ENCODE measurements around the gene NRG3.

NRG3 gene

DNA sequence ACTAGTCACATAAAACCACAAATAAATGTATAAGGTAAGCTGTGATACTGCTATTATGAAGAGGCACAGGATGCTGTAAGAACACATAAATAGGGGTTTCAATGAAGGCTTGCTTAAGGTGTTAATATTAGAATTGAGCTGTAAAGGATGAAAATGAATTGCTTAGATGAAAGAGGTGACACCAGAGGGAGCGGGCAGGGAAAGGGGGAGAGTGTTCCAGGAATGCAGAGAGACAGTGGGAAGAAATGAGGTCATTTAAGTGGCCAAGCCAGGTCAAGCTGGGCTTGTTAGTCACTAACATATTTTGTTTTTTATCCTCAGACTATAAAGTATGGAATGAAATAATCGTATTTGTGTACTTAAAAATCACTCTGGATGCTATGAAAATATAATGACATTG lies 193.5 kb downstream of the NRG3 start:
- Histone ChIP-seq H3K36me3 (ENCODE audit: insufficient read depth, low read length) (no peaks in the 10 kb centered on the region), H3K4me3 (no peak overlapping the region), H3K9me3 (ENCODE audit: low read depth, low read length) (no peaks in the 10 kb centered on the region), H3K27ac (no peak overlapping the region), H3K9ac (ENCODE audit: insufficient read length) (no peak overlapping the region)
- TF ChIP-seq POLR2AphosphoS5 (IDR thresholded peaks at IDR 0.05; ENCODE audit: borderline replicate concordance, low read depth, low read length) (no peak), EZH2 (IDR thresholded peaks at IDR 0.05) (no peak), FOXP2 (optimal IDR thresholded peaks at IDR 0.05; ENCODE audit: control extremely low read depth, extremely low read length, insufficient read depth) (no peak)
- DNase-seq (ENCODE audit: low read depth, low spot score), result no peak

GRCh38 chr10:82071231-82071630 lies 196.2 kb downstream of the NRG3 start:
- no peak overlapping the region for H3K27ac ChIP-seq
- no peak overlapping the region for H3K4me3 ChIP-seq
- DNase-seq (ENCODE audit: low read depth, low spot score), result no peak
- H3K36me3 ChIP-seq (ENCODE audit: insufficient read depth, low read length), result no peaks in the 10 kb centered on the region
- no peak for TF ChIP-seq EZH2 (IDR thresholded peaks at IDR 0.05)
- TF ChIP-seq FOXP2 (optimal IDR thresholded peaks at IDR 0.05; ENCODE audit: control extremely low read depth, extremely low read length, insufficient read depth), result no peak
- no peak for TF ChIP-seq POLR2AphosphoS5 (IDR thresholded peaks at IDR 0.05; ENCODE audit: borderline replicate concordance, low read depth, low read length)
- no peak overlapping the region for H3K9ac ChIP-seq (ENCODE audit: insufficient read length)
- H3K9me3 ChIP-seq (ENCODE audit: low read depth, low read length), result no peaks in the 10 kb centered on the region

GRCh38 chr10:82072124-82072523 lies 197.1 kb downstream of the NRG3 start:
- no peak for DNase-seq (ENCODE audit: low read depth, low spot score)
- no peaks in the 10 kb centered on the region for H3K9me3 ChIP-seq (ENCODE audit: low read depth, low read length)
- TF ChIP-seq FOXP2 (optimal IDR thresholded peaks at IDR 0.05; ENCODE audit: control extremely low read depth, extremely low read length, insufficient read depth) (no peak), POLR2AphosphoS5 (IDR thresholded peaks at IDR 0.05; ENCODE audit: borderline replicate concordance, low read depth, low read length) (no peak), EZH2 (IDR thresholded peaks at IDR 0.05) (no peak)

DNA sequence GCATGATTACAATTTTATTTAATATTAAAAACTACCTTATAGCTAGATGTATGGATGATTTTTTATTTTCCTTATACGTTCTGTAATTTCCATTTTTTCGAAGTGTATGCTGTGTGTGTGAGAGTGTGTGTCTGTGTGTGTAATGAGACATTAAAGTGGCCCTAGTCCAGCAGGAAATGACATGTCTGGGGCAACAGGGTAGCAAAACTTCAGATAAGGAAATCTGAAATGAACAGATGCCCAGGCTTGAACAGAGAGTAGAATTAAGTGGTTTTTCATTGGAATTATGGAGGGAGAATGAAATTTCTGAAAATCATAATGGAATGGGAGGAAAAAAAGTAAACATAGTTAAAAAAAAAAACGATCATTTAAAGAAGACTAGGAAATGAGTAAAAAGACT lies 200.6 kb downstream of the NRG3 start:
- no peak overlapping the region for H3K4me3 ChIP-seq
- H3K27ac ChIP-seq, result no peak overlapping the region
- H3K9ac ChIP-seq (ENCODE audit: insufficient read length), result no peak overlapping the region
- no peak for DNase-seq (ENCODE audit: low read depth, low spot score)
- no peaks in the 10 kb centered on the region for H3K9me3 ChIP-seq (ENCODE audit: low read depth, low read length)
- H3K36me3 ChIP-seq (ENCODE audit: insufficient read depth, low read length), result no peaks in the 10 kb centered on the region
- TF ChIP-seq FOXP2 (optimal IDR thresholded peaks at IDR 0.05; ENCODE audit: control extremely low read depth, extremely low read length, insufficient read depth) (no peak), POLR2AphosphoS5 (IDR thresholded peaks at IDR 0.05; ENCODE audit: borderline replicate concordance, low read depth, low read length) (no peak), EZH2 (IDR thresholded peaks at IDR 0.05) (no peak)

More at GRCh38 chr10:82072124-82072523, 197.1 kb downstream of the NRG3 start:
- no peak overlapping the region for H3K4me3 ChIP-seq
- no peaks in the 10 kb centered on the region for H3K36me3 ChIP-seq (ENCODE audit: insufficient read depth, low read length)
- H3K9ac ChIP-seq (ENCODE audit: insufficient read length), result no peak overlapping the region
- no peak overlapping the region for H3K27ac ChIP-seq

- H3K4me3 ChIP-seq, result no peak overlapping the region
- no peaks in the 10 kb centered on the region for H3K9me3 ChIP-seq (ENCODE audit: low read depth, low read length)
- no peak for DNase-seq (ENCODE audit: low read depth, low spot score)
- H3K36me3 ChIP-seq (ENCODE audit: insufficient read depth, low read length), result no peaks in the 10 kb centered on the region
- no peak overlapping the region for H3K9ac ChIP-seq (ENCODE audit: insufficient read length)
- TF ChIP-seq EZH2 (IDR thresholded peaks at IDR 0.05) (no peak), POLR2AphosphoS5 (IDR thresholded peaks at IDR 0.05; ENCODE audit: borderline replicate concordance, low read depth, low read length) (no peak), FOXP2 (optimal IDR thresholded peaks at IDR 0.05; ENCODE audit: control extremely low read depth, extremely low read length, insufficient read depth) (no peak)
- no peak overlapping the region for H3K27ac ChIP-seq
These were observed 209.5 kb downstream of the NRG3 start for GRCh38 chr10:82084496-82084895.

- Histone ChIP-seq H3K4me3 (no peak overlapping the region), H3K27ac (no peak overlapping the region), H3K36me3 (ENCODE audit: insufficient read depth, low read length) (no peaks in the 10 kb centered on the region), H3K9ac (ENCODE audit: insufficient read length) (no peak overlapping the region), H3K9me3 (ENCODE audit: low read depth, low read length) (no peaks in the 10 kb centered on the region)
- DNase-seq (ENCODE audit: low read depth, low spot score), result no peak
- TF ChIP-seq FOXP2 (optimal IDR thresholded peaks at IDR 0.05; ENCODE audit: control extremely low read depth, extremely low read length, insufficient read depth) (no peak), POLR2AphosphoS5 (IDR thresholded peaks at IDR 0.05; ENCODE audit: borderline replicate concordance, low read depth, low read length) (no peak), EZH2 (IDR thresholded peaks at IDR 0.05) (no peak)
These were observed 209.9 kb downstream of the NRG3 start for GRCh38 chr10:82084904-82085303.

- H3K36me3 ChIP-seq (ENCODE audit: insufficient read depth, low read length), result no peaks in the 10 kb centered on the region
- H3K9ac ChIP-seq (ENCODE audit: insufficient read length), result no peak overlapping the region
- H3K9me3 ChIP-seq (ENCODE audit: low read depth, low read length), result no peaks in the 10 kb centered on the region
- DNase-seq (ENCODE audit: low read depth, low spot score), result no peak
- TF ChIP-seq EZH2 (IDR thresholded peaks at IDR 0.05) (no peak), POLR2AphosphoS5 (IDR thresholded peaks at IDR 0.05; ENCODE audit: borderline replicate concordance, low read depth, low read length) (no peak), FOXP2 (optimal IDR thresholded peaks at IDR 0.05; ENCODE audit: control extremely low read depth, extremely low read length, insufficient read depth) (no peak)
- H3K27ac ChIP-seq, result no peak overlapping the region
- no peak overlapping the region for H3K4me3 ChIP-seq
These were observed 214.3 kb downstream of the NRG3 start for GRCh38 chr10:82089327-82089726.

DNA sequence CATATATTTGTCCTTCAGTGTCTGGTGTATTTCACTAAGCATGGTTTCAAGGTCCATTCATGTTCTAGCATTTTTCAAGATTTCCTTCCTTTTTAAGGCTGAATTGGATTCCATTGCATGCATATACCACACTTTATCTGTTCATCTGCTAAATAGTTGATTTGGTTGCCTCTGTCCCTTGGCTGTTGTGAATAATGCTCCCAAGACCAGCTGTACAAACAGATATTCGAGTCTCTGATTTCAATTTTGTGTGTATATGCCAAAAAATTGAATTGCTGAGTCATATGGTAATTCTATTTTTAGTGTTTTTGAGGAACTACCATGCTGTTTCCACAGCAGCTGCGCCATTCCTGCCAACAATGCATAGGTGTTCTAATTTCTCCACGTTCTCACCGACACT lies 216.4 kb downstream of the NRG3 start:
- no peak for DNase-seq (ENCODE audit: low read depth, low spot score)
- Histone ChIP-seq H3K36me3 (ENCODE audit: insufficient read depth, low read length) (no peaks in the 10 kb centered on the region), H3K9ac (ENCODE audit: insufficient read length) (no peak overlapping the region), H3K27ac (no peak overlapping the region), H3K9me3 (ENCODE audit: low read depth, low read length) (no peaks in the 10 kb centered on the region), H3K4me3 (no peak overlapping the region)
- TF ChIP-seq EZH2 (IDR thresholded peaks at IDR 0.05), result no peak
- TF ChIP-seq FOXP2 (optimal IDR thresholded peaks at IDR 0.05; ENCODE audit: control extremely low read depth, extremely low read length, insufficient read depth), result no peak
- no peak for TF ChIP-seq POLR2AphosphoS5 (IDR thresholded peaks at IDR 0.05; ENCODE audit: borderline replicate concordance, low read depth, low read length)

DNA sequence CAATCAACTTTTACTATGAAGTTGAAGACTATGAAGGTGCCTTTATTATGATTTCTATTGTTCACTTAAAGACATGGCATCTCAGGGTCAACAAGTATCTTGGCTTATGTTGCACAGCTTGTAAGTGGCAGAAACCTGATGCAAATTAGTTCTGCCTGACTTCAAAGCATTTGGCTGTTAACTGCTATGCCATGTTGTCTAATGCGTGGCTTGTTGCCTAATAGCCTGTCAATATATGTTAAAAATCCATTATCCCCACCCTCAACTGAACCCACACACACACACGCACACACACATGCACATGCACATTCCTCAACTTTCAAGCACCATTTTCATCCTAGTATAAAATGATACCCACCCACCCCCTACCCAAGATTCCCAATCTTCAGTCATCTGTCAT lies 217.1 kb downstream of the NRG3 start:
- no peaks in the 10 kb centered on the region for H3K9me3 ChIP-seq (ENCODE audit: low read depth, low read length)
- H3K36me3 ChIP-seq (ENCODE audit: insufficient read depth, low read length), result no peaks in the 10 kb centered on the region
- TF ChIP-seq EZH2 (IDR thresholded peaks at IDR 0.05) (no peak), POLR2AphosphoS5 (IDR thresholded peaks at IDR 0.05; ENCODE audit: borderline replicate concordance, low read depth, low read length) (no peak), FOXP2 (optimal IDR thresholded peaks at IDR 0.05; ENCODE audit: control extremely low read depth, extremely low read length, insufficient read depth) (no peak)
- H3K4me3 ChIP-seq, result no peak overlapping the region
- no peak overlapping the region for H3K27ac ChIP-seq
- no peak overlapping the region for H3K9ac ChIP-seq (ENCODE audit: insufficient read length)
- no peak for DNase-seq (ENCODE audit: low read depth, low spot score)

All from SK-N-MC (cell line).